HepG2 (cell line): Measurements from ENCODE around the gene ALDH1L2. TPM values are rescaled to one million over a fixed set of nuclear protein-coding genes. Genes with fewer than 3 reads are reported as not detected.

Experiments
- ASH2L ChIP-seq: fragments of 300-600, 200-600 bp; sonication (generic); IDR thresholded peaks from 2 replicates; pipeline ENCODE4 v1.7.0; 2017; ENCODE audit warnings: low read depth, mild to moderate bottlenecking, moderate library complexity, mixed read lengths, low read length; ENCODE audit not compliant: insufficient read length
- GABPB1 ChIP-seq: IDR thresholded peaks from 2 replicates; pipeline ENCODE4 v1.6.1; 2016; ENCODE audit warnings: mild to moderate bottlenecking, missing genetic modification reagents, moderate library complexity, missing compliant biosample characterization
- GFI1 ChIP-seq: sonication (generic); formaldehyde crosslinking; IDR thresholded peaks from 2 replicates; pipeline ENCODE4 v1.5.0; 2020; ENCODE audit warnings: missing genetic modification reagents, mild to moderate bottlenecking, borderline replicate concordance
- HMG20A ChIP-seq: IDR thresholded peaks from 2 replicates; pipeline ENCODE4 v1.6.1; 2016; ENCODE audit warnings: borderline replicate concordance
- MEIS2 ChIP-seq: sonication (generic); formaldehyde crosslinking; IDR thresholded peaks from 2 replicates; pipeline ENCODE4 v1.9.0; 2021; ENCODE audit warnings: mild to moderate bottlenecking, missing genetic modification reagents
- MXI1 ChIP-seq: IDR thresholded peaks from 3 replicates; pipeline ENCODE4 v1.6.1; 2012; ENCODE audit warnings: low read depth, low read length, inconsistent platforms, borderline replicate concordance
- PAX8 ChIP-seq: sonication (generic); formaldehyde crosslinking; IDR thresholded peaks from 2 replicates; pipeline ENCODE4 v1.8.0; 2022; ENCODE audit warnings: mild to moderate bottlenecking, missing genetic modification reagents, borderline replicate concordance
- PHF5A ChIP-seq: IDR thresholded peaks from one replicate; pipeline ENCODE4 v1.6.1; 2018; ENCODE audit warnings: low read depth, missing genetic modification reagents; ENCODE audit not compliant: unreplicated experiment
- REPIN1 ChIP-seq: sonication (generic); formaldehyde crosslinking; IDR thresholded peaks from 2 replicates; pipeline ENCODE4 v1.8.0; 2022; ENCODE audit warnings: missing genetic modification reagents, low read depth, mild to moderate bottlenecking, borderline replicate concordance
- REXO4 ChIP-seq: sonication (generic); formaldehyde crosslinking; IDR thresholded peaks from 2 replicates; pipeline ENCODE4 v1.8.0; 2022; ENCODE audit warnings: missing genetic modification reagents, mild to moderate bottlenecking, borderline replicate concordance
- SETDB1 ChIP-seq: sonication (generic); formaldehyde crosslinking; IDR thresholded peaks from 2 replicates; pipeline ENCODE4 v1.5.1; 2020; ENCODE audit warnings: missing genetic modification reagents, mild to moderate bottlenecking, borderline replicate concordance
- SIX4 ChIP-seq: sonication (generic); formaldehyde crosslinking; IDR thresholded peaks from 2 replicates; pipeline ENCODE4 v1.4.0; 2020; ENCODE audit warnings: missing genetic modification reagents
- SMYD3 ChIP-seq: sonication (generic); formaldehyde crosslinking; IDR thresholded peaks from 2 replicates; pipeline ENCODE4 v1.8.1; 2023; ENCODE audit warnings: mild to moderate bottlenecking, missing genetic modification reagents
- U2AF1 ChIP-seq: fragments of 200-400 bp; formaldehyde crosslinking; optimal IDR thresholded peaks from 2 replicates; pipeline ENCODE3; 2017; ENCODE audit warnings: mild to moderate bottlenecking, low read depth, low read length
- ZFAT ChIP-seq: sonication (generic); formaldehyde crosslinking; conservative IDR thresholded peaks from 2 replicates; pipeline ENCODE4 v1.8.1; 2023; ENCODE audit warnings: missing genetic modification reagents, inconsistent platforms
- ZNF614 ChIP-seq: IDR thresholded peaks from 2 replicates; pipeline ENCODE4 v1.6.1; 2018; ENCODE audit warnings: missing biosample characterization, missing genetic modification reagents, inconsistent platforms, borderline replicate concordance
- ZNF616 ChIP-seq: sonication (generic); formaldehyde crosslinking; IDR thresholded peaks from 2 replicates; pipeline ENCODE4 v1.5.0; 2020; ENCODE audit warnings: low read depth, mild to moderate bottlenecking, missing genetic modification reagents
- ZNF75D ChIP-seq: sonication (generic); formaldehyde crosslinking; IDR thresholded peaks from 2 replicates; pipeline ENCODE4 v1.8.1; 2023; ENCODE audit warnings: missing genetic modification reagents, mild to moderate bottlenecking, borderline replicate concordance
- ZNF782 ChIP-seq: sonication (generic); formaldehyde crosslinking; IDR thresholded peaks from 2 replicates; pipeline ENCODE4 v1.4.0; 2020; ENCODE audit warnings: missing genetic modification reagents, mild to moderate bottlenecking, borderline replicate concordance
- ZNF850 ChIP-seq: sonication (generic); formaldehyde crosslinking; conservative IDR thresholded peaks from 2 replicates; pipeline ENCODE4 v1.9.0; 2021; ENCODE audit warnings: mild to moderate bottlenecking, missing genetic modification reagents
- polyA plus RNA-seq, 8 experiments: library from polyadenylated mRNA; depleted of rRNA in 3 of 8; stranded (reverse) in 7 of 8; unstranded in 1 of 8; fragments of >200 nt; fragmentation: Illumina TruSeq in 4 of 8; extraction: Trizol in 4 of 8; gene quantifications; 2 replicates each; pipeline versions ENCODE4 v1.2.1 to v1.2.3, GENCODE V29; 2011 to 2016; ENCODE audit warnings: low read depth in 4 of 8, missing spikeins in 1 of 8, mixed read lengths in 1 of 8; ENCODE audit not compliant: insufficient read depth in 1 of 8
- total RNA-seq, 5 experiments: library from RNA; depleted of rRNA; stranded (reverse); fragments of >200 nt; fragmentation: Illumina TruSeq; extraction: Trizol; gene quantifications; 2 replicates each; pipeline ENCODE4 v1.2.3, GENCODE V29; 2016; ENCODE audit warnings: low read depth in 1 of 5
- TF ChIP-seq, protein P1 (sequence below): sonication (generic); formaldehyde crosslinking; IDR thresholded peaks from 2 replicates; pipeline ENCODE4 v1.4.0; 2020; ENCODE audit warnings: missing genetic modification reagents, borderline replicate concordance
- TF ChIP-seq, protein P2 (sequence below): sonication (generic); formaldehyde crosslinking; IDR thresholded peaks from 2 replicates; pipeline ENCODE4 v1.5.0; 2020; ENCODE audit warnings: missing genetic modification reagents
- TF ChIP-seq, protein P3 (sequence below): sonication (generic); formaldehyde crosslinking; IDR thresholded peaks from 2 replicates; pipeline ENCODE4 v1.8.0; 2022; ENCODE audit warnings: mild to moderate bottlenecking, missing genetic modification reagents, moderate library complexity

ALDH1L2 gene
- total and polyA plus RNA-seq, 2 of the 13 experiments (the other 11 are each of a cell fraction or from before 2014, with no cell fraction given) = 0.40 to 4.6 TPM

DNA sequence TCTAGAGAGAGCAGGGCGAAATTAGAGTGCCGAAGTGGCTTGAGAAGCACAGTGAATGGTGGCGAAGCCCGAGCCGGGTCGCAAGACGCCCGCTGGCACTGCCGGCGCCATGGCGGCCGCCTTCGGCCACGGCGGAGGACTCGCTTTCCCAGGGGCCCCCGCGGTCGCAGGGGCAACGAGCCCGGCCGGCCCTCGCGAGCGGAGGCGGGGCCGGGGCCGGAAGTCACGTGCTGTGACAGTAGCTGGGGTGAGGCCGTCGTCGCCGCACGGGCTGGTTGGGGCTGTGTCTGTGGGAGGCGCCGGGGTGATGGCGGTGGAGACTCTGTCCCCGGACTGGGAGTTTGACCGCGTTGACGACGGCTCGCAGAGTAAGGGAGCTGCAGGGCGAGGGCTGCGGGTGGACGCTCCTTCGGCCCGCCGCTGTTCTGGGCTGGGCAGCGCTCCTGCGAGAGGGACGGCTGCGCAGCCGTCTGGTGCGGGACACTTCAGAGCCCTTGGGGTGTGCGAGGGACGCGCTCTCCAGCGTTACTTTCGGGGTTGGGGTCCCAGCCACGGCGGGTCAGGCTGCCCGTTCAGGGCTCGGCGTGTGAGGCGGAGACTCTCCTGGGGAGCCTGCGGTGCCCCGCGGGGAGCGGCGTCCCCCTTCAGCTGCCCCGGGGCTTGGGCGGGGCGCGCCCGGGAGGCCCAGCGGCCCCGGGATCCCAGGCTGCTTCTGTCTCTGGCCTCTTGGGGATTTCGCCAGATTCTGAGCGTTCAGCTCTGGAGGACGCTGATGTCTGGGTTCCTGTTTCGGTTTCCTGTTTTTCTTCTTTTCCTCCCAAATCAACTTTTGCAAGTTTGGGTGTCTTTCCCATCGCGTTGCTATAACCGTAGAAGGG, 23.5 kb upstream of the ALDH1L2 start, which contains the start of gene WASHC4 (continued):
- peak; percentile 32 for TF ChIP-seq U2AF1
- TF ChIP-seq REPIN1 (CRISPR knock-in tag) = peak; percentile 88
- TF ChIP-seq, protein P1, sequence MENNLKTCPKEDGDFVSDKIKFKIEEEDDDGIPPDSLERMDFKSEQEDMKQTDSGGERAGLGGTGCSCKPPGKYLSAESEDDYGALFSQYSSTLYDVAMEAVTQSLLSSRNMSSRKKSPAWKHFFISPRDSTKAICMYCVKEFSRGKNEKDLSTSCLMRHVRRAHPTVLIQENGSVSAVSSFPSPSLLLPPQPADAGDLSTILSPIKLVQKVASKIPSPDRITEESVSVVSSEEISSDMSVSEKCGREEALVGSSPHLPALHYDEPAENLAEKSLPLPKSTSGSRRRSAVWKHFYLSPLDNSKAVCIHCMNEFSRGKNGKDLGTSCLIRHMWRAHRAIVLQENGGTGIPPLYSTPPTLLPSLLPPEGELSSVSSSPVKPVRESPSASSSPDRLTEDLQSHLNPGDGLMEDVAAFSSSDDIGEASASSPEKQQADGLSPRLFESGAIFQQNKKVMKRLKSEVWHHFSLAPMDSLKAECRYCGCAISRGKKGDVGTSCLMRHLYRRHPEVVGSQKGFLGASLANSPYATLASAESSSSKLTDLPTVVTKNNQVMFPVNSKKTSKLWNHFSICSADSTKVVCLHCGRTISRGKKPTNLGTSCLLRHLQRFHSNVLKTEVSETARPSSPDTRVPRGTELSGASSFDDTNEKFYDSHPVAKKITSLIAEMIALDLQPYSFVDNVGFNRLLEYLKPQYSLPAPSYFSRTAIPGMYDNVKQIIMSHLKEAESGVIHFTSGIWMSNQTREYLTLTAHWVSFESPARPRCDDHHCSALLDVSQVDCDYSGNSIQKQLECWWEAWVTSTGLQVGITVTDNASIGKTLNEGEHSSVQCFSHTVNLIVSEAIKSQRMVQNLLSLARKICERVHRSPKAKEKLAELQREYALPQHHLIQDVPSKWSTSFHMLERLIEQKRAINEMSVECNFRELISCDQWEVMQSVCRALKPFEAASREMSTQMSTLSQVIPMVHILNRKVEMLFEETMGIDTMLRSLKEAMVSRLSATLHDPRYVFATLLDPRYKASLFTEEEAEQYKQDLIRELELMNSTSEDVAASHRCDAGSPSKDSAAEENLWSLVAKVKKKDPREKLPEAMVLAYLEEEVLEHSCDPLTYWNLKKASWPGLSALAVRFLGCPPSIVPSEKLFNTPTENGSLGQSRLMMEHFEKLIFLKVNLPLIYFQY (CRISPR knock-in tag) = no peak
- TF ChIP-seq SETDB1 (CRISPR knock-in tag) = no peak
- peak; percentile 88 for TF ChIP-seq ASH2L
- peak; percentile 85; the same call in 2 of the 3 replicates for TF ChIP-seq MXI1
- no peak for TF ChIP-seq HMG20A (CRISPR knock-in tag)
- peak; percentile 97 for TF ChIP-seq GABPB1 (CRISPR knock-in tag)
- TF ChIP-seq GFI1 (CRISPR knock-in tag) = 0 out of 2 replicates have a peak, but pooled peaks have one; percentile 69
- TF ChIP-seq ZNF782 (CRISPR knock-in tag) = peak; percentile 86
- TF ChIP-seq, protein P2, sequence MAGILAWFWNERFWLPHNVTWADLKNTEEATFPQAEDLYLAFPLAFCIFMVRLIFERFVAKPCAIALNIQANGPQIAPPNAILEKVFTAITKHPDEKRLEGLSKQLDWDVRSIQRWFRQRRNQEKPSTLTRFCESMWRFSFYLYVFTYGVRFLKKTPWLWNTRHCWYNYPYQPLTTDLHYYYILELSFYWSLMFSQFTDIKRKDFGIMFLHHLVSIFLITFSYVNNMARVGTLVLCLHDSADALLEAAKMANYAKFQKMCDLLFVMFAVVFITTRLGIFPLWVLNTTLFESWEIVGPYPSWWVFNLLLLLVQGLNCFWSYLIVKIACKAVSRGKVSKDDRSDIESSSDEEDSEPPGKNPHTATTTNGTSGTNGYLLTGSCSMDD (CRISPR knock-in tag) = no peak
- TF ChIP-seq REXO4 (CRISPR knock-in tag) = 0 out of 2 replicates have a peak, but pooled peaks have one; percentile 58
- TF ChIP-seq MEIS2 (CRISPR knock-in tag) = peak; percentile 55; the same call in 1 of the 2 replicates
- TF ChIP-seq ZNF616 (CRISPR knock-in tag) = peak; percentile 80; the same call in 1 of the 2 replicates
- TF ChIP-seq PHF5A = no peak
- TF ChIP-seq SMYD3 (CRISPR knock-in tag) = peak; percentile 82; the same call in 1 of the 2 replicates
- no peak for TF ChIP-seq ZNF75D (CRISPR knock-in tag)
- peak; percentile 44; the same call in 1 of the 2 replicates for TF ChIP-seq PAX8 (CRISPR knock-in tag)
- TF ChIP-seq SIX4 (CRISPR knock-in tag) = no peak
- TF ChIP-seq ZNF614 (CRISPR knock-in tag) = peak; percentile 60; the same call in 1 of the 2 replicates
- TF ChIP-seq, protein P3, sequence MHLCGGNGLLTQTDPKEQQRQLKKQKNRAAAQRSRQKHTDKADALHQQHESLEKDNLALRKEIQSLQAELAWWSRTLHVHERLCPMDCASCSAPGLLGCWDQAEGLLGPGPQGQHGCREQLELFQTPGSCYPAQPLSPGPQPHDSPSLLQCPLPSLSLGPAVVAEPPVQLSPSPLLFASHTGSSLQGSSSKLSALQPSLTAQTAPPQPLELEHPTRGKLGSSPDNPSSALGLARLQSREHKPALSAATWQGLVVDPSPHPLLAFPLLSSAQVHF (CRISPR knock-in tag) = peak; percentile 92; the same call in 1 of the 2 replicates
- no peak for TF ChIP-seq ZFAT (CRISPR knock-in tag)
- TF ChIP-seq ZNF850 (CRISPR knock-in tag) = no peak
